K562 (cell line): Measurements from ENCODE around the gene RACK1. TPM values are rescaled to one million over a fixed set of nuclear protein-coding genes. Genes with fewer than 3 reads are reported as not detected.
A peak's percentile ranks its signal among the peaks of the same experiment; 100 is the strongest.

Experiments used
- ATAC-seq: fragments of 200-7000 bp; cut with Tn5 transposase; 3 replicates; pipeline ENCODE4 v1.9.1; 2020; ENCODE audit warnings: moderate library complexity
- BruUV-seq: library from RNA; stranded (reverse); fragments of 400-500 nt; replicated peaks from 2 replicates; lab custom pipeline; 2021; lab: Mats Ljungman, UMichigan
- CTCF ChIA-PET: fragments of 300-600 bp; formaldehyde crosslinking; extraction: SDS; loops from one replicate; lab custom pipeline; 2021; ENCODE audit warnings: low intra/inter-chr PET ratio; lab: Yijun Ruan, JAX
- POLR2A ChIA-PET: fragments of 300-600, 350-650 bp; sonication (Branson Sonifier 250); formaldehyde crosslinking; extraction: SDS; loops from one replicate; lab custom pipeline; 2021; ENCODE audit warnings: antibody characterized with exemption, inconsistent platforms; lab: Yijun Ruan, JAX
- DNase-seq, 4 experiments: peaks; one replicate each; pipeline versions ENCODE4 v3.0.0 to v3.0.0-alpha.2; 2011 to 2018; ENCODE audit warnings: low spot score in 3 of 4, mixed read lengths in 3 of 4; ENCODE audit errors: extremely low read depth in 1 of 4
- FAIRE-seq: peaks from 2 replicates; lab custom pipeline; 2011; peaks lifted over from hg19 to GRCh38; lab: Jason Lieb, UNC
- H2AFZ ChIP-seq: 2 replicates; pipeline ENCODE4 v1.6.0; 2011; ENCODE audit warnings: low read depth, low read length, control low read depth, inconsistent platforms
- H3K27ac ChIP-seq: fragments of 200-600 bp; 3 replicates; pipeline ENCODE4 v1.8.0; 2011; ENCODE audit warnings: low read depth, mild to moderate bottlenecking, control low read depth, inconsistent platforms, low read length, moderate library complexity, mixed read lengths; ENCODE audit errors: extremely low read depth
- H3K27me3 ChIP-seq, 2 experiments: fragments of 300-600 bp in 1 of 2; 2 replicates in 1 of 2; 3 replicates in 1 of 2; pipeline versions ENCODE4 v1.6.0 to v1.8.0; 2011; ENCODE audit warnings: inconsistent platforms in 2 of 2, low read length in 2 of 2, mild to moderate bottlenecking in 1 of 2, mixed read lengths in 1 of 2, moderate library complexity in 1 of 2; ENCODE audit not compliant: control insufficient read depth in 2 of 2, insufficient read depth in 2 of 2
- H3K36me3 ChIP-seq: fragments of 300-600 bp; 3 replicates; pipeline ENCODE4 v1.8.0; 2011; ENCODE audit warnings: mild to moderate bottlenecking, low read length, inconsistent platforms; ENCODE audit not compliant: control insufficient read depth, insufficient read depth
- H3K4me1 ChIP-seq, 2 experiments: fragments of 200-600 bp in 1 of 2; replicated peaks in 1 of 2; 2 replicates in 1 of 2; 3 replicates in 1 of 2; pipeline versions ENCODE4 v1.5.1 to v1.8.0; 2011; ENCODE audit warnings: inconsistent platforms in 2 of 2, low read length in 2 of 2, mild to moderate bottlenecking in 1 of 2, mixed read lengths in 1 of 2, moderate library complexity in 1 of 2; ENCODE audit not compliant: control insufficient read depth in 2 of 2, insufficient read depth in 2 of 2
- H3K4me2 ChIP-seq: 2 replicates; pipeline ENCODE4 v1.6.1; 2011; ENCODE audit warnings: low read length, control low read depth, inconsistent platforms, mixed read lengths; ENCODE audit not compliant: insufficient read depth
- H3K4me3 ChIP-seq: fragments of 200-600 bp; sonication (generic), shearing (Covaris generic); 2 replicates; pipeline ENCODE4 v1.5.1; 2016; ENCODE audit warnings: control low read depth, inconsistent platforms
- H3K79me2 ChIP-seq: fragments of 200-600 bp; 3 replicates; pipeline ENCODE4 v1.8.0; 2011; ENCODE audit warnings: low read length, inconsistent platforms; ENCODE audit not compliant: control insufficient read depth, insufficient read depth
- H3K9ac ChIP-seq, 2 experiments: 2 replicates each; pipeline versions ENCODE4 v1.6.0 to v1.6.1; 2011; ENCODE audit warnings: low read depth in 2 of 2, low read length in 2 of 2, control low read depth in 1 of 2, inconsistent platforms in 1 of 2, mild to moderate bottlenecking in 1 of 2, mixed read lengths in 1 of 2; ENCODE audit not compliant: insufficient read depth in 1 of 2
- H3K9me1 ChIP-seq: one replicate; pipeline ENCODE4 v1.6.0; 2011; ENCODE audit warnings: inconsistent platforms, mild to moderate bottlenecking, low read length, moderate library complexity; ENCODE audit not compliant: control insufficient read depth, insufficient read depth
- H3K9me3 ChIP-seq: replicated peaks from 2 replicates; pipeline ENCODE4 v1.5.1; 2011; ENCODE audit warnings: low read depth, low read length, inconsistent platforms; ENCODE audit not compliant: control insufficient read depth, insufficient read depth
- H4K20me1 ChIP-seq: replicated peaks from 2 replicates; pipeline ENCODE4 v1.6.1; 2011; ENCODE audit warnings: low read length, inconsistent platforms, mixed read lengths; ENCODE audit not compliant: control insufficient read depth, insufficient read depth
- EP400 ChIP-seq: fragments of 450-650 bp; IDR thresholded peaks from 2 replicates; pipeline ENCODE4 v1.6.1; 2017; ENCODE audit warnings: antibody characterized with exemption, mild to moderate bottlenecking, moderate library complexity
- ETS2 ChIP-seq: IDR thresholded peaks from 2 replicates; pipeline ENCODE4 v1.6.1; 2016; ENCODE audit warnings: borderline replicate concordance, missing genetic modification characterization, mild to moderate bottlenecking, moderate library complexity, missing compliant biosample characterization; ENCODE audit not compliant: poor library complexity, severe bottlenecking
- EWSR1 ChIP-seq: fragments of 450-650 bp; IDR thresholded peaks from 2 replicates; pipeline ENCODE4 v1.6.1; 2018; ENCODE audit warnings: borderline replicate concordance, mild to moderate bottlenecking, low read depth, moderate library complexity; ENCODE audit not compliant: partially characterized antibody
- HCFC1 ChIP-seq: IDR thresholded peaks from 2 replicates; pipeline ENCODE4 v1.6.1; 2012; ENCODE audit warnings: low read depth, low read length, improper control_type of control experiment
- MAFK ChIP-seq: IDR thresholded peaks from 2 replicates; pipeline ENCODE4 v1.6.1; 2011; ENCODE audit warnings: low read length, improper control_type of control experiment
- NCOR1 ChIP-seq: fragments of 450-650 bp; IDR thresholded peaks from 2 replicates; pipeline ENCODE4 v1.6.1; 2016; ENCODE audit warnings: mild to moderate bottlenecking, moderate library complexity
- NFATC3 ChIP-seq: fragments of 450-650 bp; IDR thresholded peaks from 2 replicates; pipeline ENCODE4 v1.6.1; 2017; ENCODE audit warnings: mild to moderate bottlenecking
- NFIX ChIP-seq: fragments of 250-450 bp; sonication (Bioruptor Pico); IDR thresholded peaks from 2 replicates; pipeline ENCODE4 v1.4.0; 2020; ENCODE audit warnings: low read depth, mild to moderate bottlenecking, moderate library complexity
- POLR2A ChIP-seq: fragments of 450-650 bp; conservative IDR thresholded peaks from 2 replicates; pipeline ENCODE4 v1.6.1; 2016
- POU5F1 ChIP-seq: fragments of 150-350 bp; IDR thresholded peaks from 2 replicates; pipeline ENCODE4 v1.6.1; 2014; ENCODE audit warnings: borderline replicate concordance, low read length, low read depth, mild to moderate bottlenecking; ENCODE audit not compliant: partially characterized antibody
- PTRF ChIP-seq: fragments of 450-650 bp; IDR thresholded peaks from 2 replicates; pipeline ENCODE4 v1.6.1; 2016; ENCODE audit warnings: mild to moderate bottlenecking, missing genetic modification characterization, missing compliant biosample characterization
- TOE1 ChIP-seq, 2 experiments: fragments of 450-650 bp in 1 of 2; sonication (generic) in 1 of 2; formaldehyde crosslinking in 1 of 2; IDR thresholded peaks; 2 replicates each; pipeline versions ENCODE4 v1.7.1 to v1.8.0; 2016 to 2022; ENCODE audit warnings: borderline replicate concordance in 2 of 2, mild to moderate bottlenecking in 2 of 2, antibody characterized with exemption in 1 of 2, inconsistent platforms in 1 of 2, low read depth in 1 of 2, missing genetic modification reagents in 1 of 2, moderate library complexity in 1 of 2
- XRCC5 ChIP-seq: fragments of 200-400 bp; formaldehyde crosslinking; IDR thresholded peaks from 2 replicates; pipeline ENCODE4 v1.6.1; 2017; ENCODE audit warnings: low read depth, mild to moderate bottlenecking, low read length
- ZNF311 ChIP-seq: fragments of 250-450 bp; sonication (Bioruptor Pico); IDR thresholded peaks from 2 replicates; pipeline ENCODE4 v1.4.0; 2020; ENCODE audit warnings: mild to moderate bottlenecking, moderate library complexity
- WGBS: fragments of 100-300 bp; shearing (Covaris generic); methylation state at CpG from one replicate; pipeline ENCODE4 v1.1.6; 2016; ENCODE audit warnings: low coverage, mixed read lengths; ENCODE audit not compliant: insufficient coverage; ENCODE audit errors: missing lambda C conversion rate; 5-methylcytosine and 5-hydroxymethylcytosine counted together
- in situ Hi-C: fragments of 300-500 bp; cut with MboI; formaldehyde crosslinking; loops from 4 replicates; pipeline ENCODE4 v1.15.0; 2018; ENCODE audit warnings: inconsistent platforms, mixed read lengths
- intact Hi-C: fragments of 100-400 bp; cut with micrococcal nuclease; formaldehyde crosslinking; loops from 2 replicates; pipeline ENCODE4 v1.14.2; 2022
- polyA plus RNA-seq, 8 experiments: library from polyadenylated mRNA; depleted of rRNA in 4 of 8; stranded (reverse) in 5 of 8; unstranded in 3 of 8; fragments of >200 nt; fragmentation: Nextera tagmentation in 2 of 8; fragmentation: Illumina TruSeq in 1 of 8; extraction: Ambion mirVana in 2 of 8; extraction: Trizol in 1 of 8; gene quantifications; 2 replicates each; pipeline versions ENCODE4 v1.2.1 to v1.2.3, GENCODE V29; 2011 to 2014; ENCODE audit warnings: inconsistent platforms in 1 of 8, missing spikeins in 1 of 8
- total RNA-seq, 7 experiments: library from RNA; depleted of rRNA in 6 of 7; stranded (reverse); fragments of >200 nt in 6 of 7; fragmentation: Illumina TruSeq in 2 of 7; extraction: Trizol in 2 of 7; gene quantifications; 2 replicates each; pipeline versions ENCODE4 v1.2.1 to v1.2.3, GENCODE V29; 2011 to 2021; ENCODE audit warnings: low replicate concordance in 1 of 7
- TF ChIP-seq, protein P1 (sequence below): fragments of 450-650 bp; formaldehyde crosslinking; IDR thresholded peaks from 2 replicates; pipeline ENCODE4 v1.4.0; 2020; ENCODE audit warnings: mild to moderate bottlenecking
- TF ChIP-seq, protein P2 (sequence below): sonication (generic); formaldehyde crosslinking; IDR thresholded peaks from 2 replicates; pipeline ENCODE4 v1.9.0; 2022; ENCODE audit warnings: mild to moderate bottlenecking, missing genetic modification reagents
- TF ChIP-seq, protein P3 (sequence below): fragments of 450-650 bp; IDR thresholded peaks from 2 replicates; pipeline ENCODE4 v1.6.1; 2016

The RACK1 gene
- total and polyA plus RNA-seq, 9 of the 15 experiments (the other 6 are each of a cell fraction or from before 2014, with no cell fraction given), result 2,303 to 5,311 (median 3,833) TPM

DNA sequence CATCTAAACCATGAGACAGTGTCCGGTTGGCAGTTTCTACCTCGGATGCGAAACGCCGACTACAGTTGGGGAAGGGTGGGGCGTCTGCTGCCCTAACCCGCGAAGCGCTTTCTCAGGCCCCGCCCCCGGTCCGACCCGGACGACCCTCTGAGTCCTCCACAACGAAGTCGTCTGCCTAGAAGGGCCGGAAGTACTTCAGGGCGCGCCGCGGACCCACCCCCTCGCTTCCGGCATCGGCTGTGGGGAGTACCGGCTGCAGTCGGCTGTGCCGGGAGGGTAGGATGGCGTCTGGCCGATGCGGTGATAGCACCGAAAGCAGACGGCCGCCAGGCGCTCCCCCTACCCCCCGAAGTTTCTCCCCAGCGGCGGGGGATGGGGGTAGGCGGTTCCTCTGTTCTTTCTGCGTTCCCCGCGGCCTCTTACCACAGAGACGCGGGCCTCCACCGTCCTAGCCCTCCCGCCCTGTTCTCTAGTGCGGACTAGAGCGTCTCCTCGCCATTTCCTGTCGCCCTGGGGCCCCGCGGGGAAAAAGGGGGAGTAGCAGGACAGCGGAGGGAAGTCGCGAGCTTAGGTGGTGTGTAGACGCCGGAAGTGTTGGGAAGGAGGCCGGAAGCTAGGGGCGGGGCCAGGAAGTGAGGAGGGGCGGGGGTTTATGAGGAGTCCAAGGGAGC, 20.5 kb downstream of the RACK1 start, which contains the start of gene TRIM41:
Gene TRIM41, plus strand, starts transcription at position 224 of the 671 bp plus-strand sequence. CDS start 719 bp downstream, outside the sequence.
- Histone ChIP-seq H3K9me3 (no peaks in the 10 kb centered on the region), H2AFZ (peak within 1 kb of the TSS; percentile 95), H3K4me3 (peak within 1 kb of the TSS; percentile 86), H3K4me2 (peak within 1 kb of the TSS; percentile 96), H3K36me3 (peaks cover 27% of the 10 kb centered on the region), H3K9ac (peak within 1 kb of the TSS; percentile 92 to 97), H3K27me3 (no peaks in the 10 kb centered on the region), H4K20me1 (no peaks in the 10 kb centered on the region), H3K27ac (peak within 1 kb of the TSS; percentile 90), H3K4me1 (peaks cover 0 to 42% of the 10 kb centered on the region in 2 experiments; a peak in 4 of 5 replicates), H3K9me1 (no peaks in the 10 kb centered on the region), H3K79me2 (peaks cover 29% of the 10 kb centered on the region)
- ChIA-PET POLR2A (interaction anchor here (0.6 to 4.6 kb wide), 11 partner anchors 12 to 79 kb away, joined by 3 to 55 read pairs (median 5); no protein-coding TSS in a partner anchor), CTCF (no interaction called here)
- DNase-seq (peak; percentile 81 to 99 (median 86)), FAIRE-seq (peak; percentile 92), ATAC-seq (peak; percentile 79)
- intact Hi-C loops, result loop anchor here (1.0 to 2.0 kb wide), 2 partner anchors 16 to 32 kb away; no protein-coding TSS in a partner anchor
- no TSS peak for BruUV-seq
- in situ Hi-C loops, result no loop called here
- WGBS, result 2% methylated on average over 42 of the region's 59 CpGs
- peak; percentile 77; the same call in 1 of the 2 replicates for TF ChIP-seq TOE1 (IDR thresholded peaks at IDR 0.05; ENCODE audit: borderline replicate concordance)
- TF ChIP-seq TOE1 (CRISPR knock-in tag; IDR thresholded peaks at IDR 0.05; ENCODE audit: borderline replicate concordance, low read depth), result no peak
- TF ChIP-seq ZNF311 (CRISPR knock-in tag), result peak; percentile 49; the same call in 1 of the 2 replicates
- TF ChIP-seq, protein P1, sequence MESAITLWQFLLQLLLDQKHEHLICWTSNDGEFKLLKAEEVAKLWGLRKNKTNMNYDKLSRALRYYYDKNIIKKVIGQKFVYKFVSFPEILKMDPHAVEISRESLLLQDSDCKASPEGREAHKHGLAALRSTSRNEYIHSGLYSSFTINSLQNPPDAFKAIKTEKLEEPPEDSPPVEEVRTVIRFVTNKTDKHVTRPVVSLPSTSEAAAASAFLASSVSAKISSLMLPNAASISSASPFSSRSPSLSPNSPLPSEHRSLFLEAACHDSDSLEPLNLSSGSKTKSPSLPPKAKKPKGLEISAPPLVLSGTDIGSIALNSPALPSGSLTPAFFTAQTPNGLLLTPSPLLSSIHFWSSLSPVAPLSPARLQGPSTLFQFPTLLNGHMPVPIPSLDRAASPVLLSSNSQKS (CRISPR knock-in tag), result no peak
- TF ChIP-seq NFATC3, result 0 out of 2 replicates have a peak, but pooled peaks have one; percentile 67
- peak; percentile 94 for TF ChIP-seq EP400
- TF ChIP-seq POU5F1, result no peak
- no peak for TF ChIP-seq NFIX
- TF ChIP-seq, protein P2, sequence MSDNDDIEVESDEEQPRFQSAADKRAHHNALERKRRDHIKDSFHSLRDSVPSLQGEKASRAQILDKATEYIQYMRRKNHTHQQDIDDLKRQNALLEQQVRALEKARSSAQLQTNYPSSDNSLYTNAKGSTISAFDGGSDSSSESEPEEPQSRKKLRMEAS, result peak; percentile 84; the same call in 1 of the 2 replicates
- no peak for TF ChIP-seq PTRF (tag)
- peak; percentile 17; the same call in 1 of the 2 replicates for TF ChIP-seq XRCC5
- peak; percentile 71 for TF ChIP-seq NCOR1
- peak; percentile 98 for TF ChIP-seq POLR2A
- TF ChIP-seq MAFK, result no peak
- TF ChIP-seq, protein P3, sequence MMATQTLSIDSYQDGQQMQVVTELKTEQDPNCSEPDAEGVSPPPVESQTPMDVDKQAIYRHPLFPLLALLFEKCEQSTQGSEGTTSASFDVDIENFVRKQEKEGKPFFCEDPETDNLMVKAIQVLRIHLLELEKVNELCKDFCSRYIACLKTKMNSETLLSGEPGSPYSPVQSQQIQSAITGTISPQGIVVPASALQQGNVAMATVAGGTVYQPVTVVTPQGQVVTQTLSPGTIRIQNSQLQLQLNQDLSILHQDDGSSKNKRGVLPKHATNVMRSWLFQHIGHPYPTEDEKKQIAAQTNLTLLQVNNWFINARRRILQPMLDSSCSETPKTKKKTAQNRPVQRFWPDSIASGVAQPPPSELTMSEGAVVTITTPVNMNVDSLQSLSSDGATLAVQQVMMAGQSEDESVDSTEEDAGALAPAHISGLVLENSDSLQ, result peak; percentile 30; the same call in 1 of the 2 replicates
- TF ChIP-seq HCFC1, result peak; percentile 80
- peak; percentile 85 for TF ChIP-seq ETS2 (tag)
- no peak for TF ChIP-seq EWSR1
